ENCODE data around the gene CIRBP.

CIRBP gene

DNA sequence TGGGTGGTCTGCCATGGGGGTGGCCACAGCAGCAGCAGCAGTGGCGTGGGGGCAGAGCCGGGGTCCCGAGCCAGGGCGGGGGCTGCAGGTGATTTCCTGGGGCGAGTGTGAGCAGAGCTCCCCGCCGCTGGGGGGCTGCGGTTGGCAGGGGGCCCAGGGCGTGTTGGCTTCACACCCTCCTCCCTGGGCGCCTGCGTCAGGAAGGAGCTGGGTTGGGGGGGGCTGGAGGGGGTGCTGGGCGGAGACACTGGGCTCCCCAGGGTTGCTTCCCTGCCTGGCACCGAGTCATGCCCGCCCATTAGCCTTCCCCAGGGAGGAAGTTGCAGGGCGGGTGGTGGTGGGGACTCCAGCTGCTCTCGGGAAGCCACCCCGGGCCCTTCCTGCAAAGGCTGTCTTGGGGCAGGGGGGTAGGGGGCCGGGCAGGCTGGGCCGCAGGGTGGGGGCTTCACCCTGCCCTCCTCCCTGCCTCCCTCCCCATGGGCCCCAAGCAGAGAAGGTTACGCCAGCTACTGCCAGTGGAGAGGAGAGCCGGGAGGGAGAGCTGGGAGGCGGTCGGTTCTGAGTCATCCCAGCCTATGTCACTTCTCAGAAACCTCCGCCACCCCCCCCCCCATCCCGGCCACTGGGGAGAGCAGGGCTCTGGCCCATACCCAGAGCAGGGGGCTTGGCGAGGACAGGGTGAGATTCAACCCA, 16.2 kb upstream of the CIRBP start:
- peaks cover 5% of the 10 kb centered on the region for H3K4me1 ChIP-seq (ENCODE audit: low read depth, poor library complexity, severe bottlenecking)
- H3K79me2 ChIP-seq (ENCODE audit: insufficient read depth, low read depth): no peaks in the 10 kb centered on the region
- no peak overlapping the region for H3K4me2 ChIP-seq
- no peak overlapping the region for H3K27ac ChIP-seq
- no peak overlapping the region for H3K9ac ChIP-seq
- H2AFZ ChIP-seq (ENCODE audit: low read depth): no peak overlapping the region
- no peaks in the 10 kb centered on the region for H3K27me3 ChIP-seq (ENCODE audit: insufficient read depth, low read depth)
- no peak for TF ChIP-seq CTCF (conservative IDR thresholded peaks at IDR 0.05; ENCODE audit: low read depth, low read length)
- no peaks in the 10 kb centered on the region; the same call in 1 of the 2 replicates for H3K36me3 ChIP-seq (ENCODE audit: insufficient read depth)
- no peak overlapping the region for H3K4me3 ChIP-seq (IDR thresholded peaks at IDR 0.05; ENCODE audit: insufficient read depth, low read depth, low read length)
- H4K20me1 ChIP-seq (ENCODE audit: insufficient read depth): no peaks in the 10 kb centered on the region

GRCh38 chr19:1253514-1254080, 15.5 kb upstream of the CIRBP start:
- Histone ChIP-seq H3K27me3 (ENCODE audit: insufficient read depth, low read depth) (no peaks in the 10 kb centered on the region), H3K4me3 (IDR thresholded peaks at IDR 0.05; ENCODE audit: insufficient read depth, low read depth, low read length) (no peak overlapping the region), H3K79me2 (ENCODE audit: insufficient read depth, low read depth) (no peaks in the 10 kb centered on the region), H3K4me1 (ENCODE audit: low read depth, poor library complexity, severe bottlenecking) (peaks cover 10% of the 10 kb centered on the region), H3K9ac (no peak overlapping the region), H3K36me3 (ENCODE audit: insufficient read depth) (no peaks in the 10 kb centered on the region; the same call in 1 of the 2 replicates), H3K4me2 (no peak overlapping the region), H3K27ac (no peak overlapping the region), H2AFZ (ENCODE audit: low read depth) (no peak overlapping the region), H4K20me1 (ENCODE audit: insufficient read depth) (no peaks in the 10 kb centered on the region)
- TF ChIP-seq CTCF (conservative IDR thresholded peaks at IDR 0.05; ENCODE audit: low read depth, low read length): no peak

DNA sequence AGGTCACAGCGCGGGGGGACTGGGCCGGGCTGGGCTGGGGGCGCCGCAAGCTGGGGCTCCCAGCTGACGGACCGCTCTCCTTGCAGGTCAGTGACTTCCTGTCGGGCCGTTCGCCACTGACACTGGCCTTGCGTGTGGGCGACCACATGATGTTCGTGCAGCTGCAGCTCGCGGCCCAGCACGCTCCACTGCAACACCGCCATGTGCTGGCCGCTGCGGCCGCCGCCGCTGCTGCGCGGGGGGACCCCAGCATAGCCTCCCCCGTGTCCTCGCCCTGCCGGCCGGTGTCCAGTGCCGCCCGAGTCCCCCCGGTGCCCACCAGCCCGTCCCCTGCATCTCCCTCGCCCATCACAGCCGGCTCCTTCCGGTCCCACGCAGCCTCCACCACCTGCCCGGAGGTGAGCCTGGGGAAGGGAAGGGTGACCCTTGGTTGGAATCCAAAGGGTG, 15.0 kb upstream of the CIRBP start:
- Histone ChIP-seq H4K20me1 (ENCODE audit: insufficient read depth) (no peaks in the 10 kb centered on the region), H3K27me3 (ENCODE audit: insufficient read depth, low read depth) (no peaks in the 10 kb centered on the region), H3K4me2 (no peak overlapping the region), H3K27ac (no peak overlapping the region), H3K9ac (no peak overlapping the region), H3K36me3 (ENCODE audit: insufficient read depth) (no peaks in the 10 kb centered on the region; the same call in 1 of the 2 replicates), H3K4me1 (ENCODE audit: low read depth, poor library complexity, severe bottlenecking) (peaks cover 11% of the 10 kb centered on the region), H2AFZ (ENCODE audit: low read depth) (no peak overlapping the region), H3K4me3 (IDR thresholded peaks at IDR 0.05; ENCODE audit: insufficient read depth, low read depth, low read length) (no peak overlapping the region), H3K79me2 (ENCODE audit: insufficient read depth, low read depth) (no peaks in the 10 kb centered on the region)
- TF ChIP-seq CTCF (conservative IDR thresholded peaks at IDR 0.05; ENCODE audit: low read depth, low read length): no peak

GRCh38 chr19:1254530-1255185, 14.5 kb upstream of the CIRBP start:
- Histone ChIP-seq H2AFZ (ENCODE audit: low read depth) (no peak overlapping the region), H4K20me1 (ENCODE audit: insufficient read depth) (no peaks in the 10 kb centered on the region), H3K79me2 (ENCODE audit: insufficient read depth, low read depth) (no peaks in the 10 kb centered on the region), H3K4me1 (ENCODE audit: low read depth, poor library complexity, severe bottlenecking) (peaks cover 12% of the 10 kb centered on the region), H3K4me2 (no peak overlapping the region), H3K36me3 (ENCODE audit: insufficient read depth) (no peaks in the 10 kb centered on the region; the same call in 1 of the 2 replicates), H3K27me3 (ENCODE audit: insufficient read depth, low read depth) (no peaks in the 10 kb centered on the region), H3K9ac (no peak overlapping the region), H3K4me3 (IDR thresholded peaks at IDR 0.05; ENCODE audit: insufficient read depth, low read depth, low read length) (no peak overlapping the region), H3K27ac (no peak overlapping the region)
- TF ChIP-seq CTCF (conservative IDR thresholded peaks at IDR 0.05; ENCODE audit: low read depth, low read length): no peak

Data from KMS-11 (cell line).